ENCODE measurements around the gene AMPD2.
"Not testable (repeated sequence)": the region's sequence is repeated elsewhere in the genome, so short reads cannot be mapped to it uniquely, and the experiment has no call there.

AMPD2 gene

DNA sequence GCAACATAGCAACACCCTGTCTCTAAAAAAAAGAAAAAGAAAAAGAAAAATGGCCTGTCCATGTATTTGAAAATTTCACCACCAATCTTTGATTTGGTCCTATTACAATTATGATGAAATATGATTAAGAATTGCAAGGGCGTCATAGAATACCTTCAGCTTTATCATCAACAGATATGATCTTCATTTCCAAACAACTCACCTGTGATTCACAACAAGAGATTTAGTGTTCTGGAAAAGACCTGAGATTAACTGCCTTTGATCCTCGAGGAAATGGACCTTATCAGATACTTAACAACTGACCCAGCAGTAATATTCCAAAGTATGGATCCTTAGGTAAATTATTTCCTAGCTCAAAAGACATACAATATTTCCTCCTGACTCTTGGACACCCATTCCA is 32.8 kb downstream of the AMPD2 start:
- no peak for DNase-seq (ENCODE audit: low read depth)

GRCh38 chr1:109653306-109653705 is 33.7 kb downstream of the AMPD2 start:
- no peak for DNase-seq (ENCODE audit: low read depth)

DNA sequence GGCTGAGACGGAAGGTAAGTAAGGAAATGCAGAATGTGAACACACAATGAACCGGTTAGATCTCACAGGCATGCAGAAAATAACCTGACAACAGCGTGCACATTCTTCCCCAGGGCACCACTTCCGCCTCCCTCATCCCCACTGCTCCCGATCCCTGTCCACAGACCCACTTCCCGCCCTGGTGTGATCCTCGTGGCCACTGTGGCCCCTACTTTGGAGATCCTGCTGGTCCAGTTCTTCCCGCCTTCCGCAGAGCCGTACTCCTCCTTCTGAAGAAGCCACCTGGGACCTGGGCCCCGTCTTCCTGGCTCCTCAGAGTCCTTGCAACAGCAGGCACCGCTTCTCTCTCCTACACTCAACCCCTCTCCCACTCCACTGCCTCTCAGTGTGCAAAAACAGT is 34.9 kb downstream of the AMPD2 start:
- no peak for DNase-seq (ENCODE audit: low read depth)

- peak; percentile 47 for DNase-seq (ENCODE audit: low read depth)
Measured at GRCh38 chr1:109655615-109656519, 36.2 kb downstream of the AMPD2 start, which contains the start of gene GSTM4. GSTM4 (plus strand) TSS chr1:109656099; CDS start chr1:109656390, 291 bp downstream.

GRCh38 chr1:109657395-109657794 is 37.8 kb downstream of the AMPD2 start:
- DNase-seq (ENCODE audit: low read depth) = no peak

DNA sequence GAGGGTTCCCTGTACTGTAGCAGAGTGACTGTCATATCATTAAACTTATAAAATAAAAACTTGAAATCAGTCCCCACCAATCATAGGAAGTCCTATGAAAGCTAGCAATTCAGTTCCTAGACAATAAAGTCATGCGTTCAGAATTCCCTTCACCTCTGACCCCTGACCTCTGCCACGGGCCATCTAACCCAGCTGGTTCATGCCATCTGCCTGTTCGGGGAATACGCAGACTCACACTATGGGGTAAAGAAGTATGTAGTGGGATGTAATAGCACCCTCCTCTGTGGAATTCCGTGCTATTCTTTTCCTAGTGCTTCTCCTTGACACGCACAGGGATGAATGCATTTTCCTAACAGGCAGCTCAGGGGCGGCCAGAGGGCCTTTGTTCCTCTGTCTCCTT is 38.3 kb downstream of the AMPD2 start:
- no peak for DNase-seq (ENCODE audit: low read depth)

DNA sequence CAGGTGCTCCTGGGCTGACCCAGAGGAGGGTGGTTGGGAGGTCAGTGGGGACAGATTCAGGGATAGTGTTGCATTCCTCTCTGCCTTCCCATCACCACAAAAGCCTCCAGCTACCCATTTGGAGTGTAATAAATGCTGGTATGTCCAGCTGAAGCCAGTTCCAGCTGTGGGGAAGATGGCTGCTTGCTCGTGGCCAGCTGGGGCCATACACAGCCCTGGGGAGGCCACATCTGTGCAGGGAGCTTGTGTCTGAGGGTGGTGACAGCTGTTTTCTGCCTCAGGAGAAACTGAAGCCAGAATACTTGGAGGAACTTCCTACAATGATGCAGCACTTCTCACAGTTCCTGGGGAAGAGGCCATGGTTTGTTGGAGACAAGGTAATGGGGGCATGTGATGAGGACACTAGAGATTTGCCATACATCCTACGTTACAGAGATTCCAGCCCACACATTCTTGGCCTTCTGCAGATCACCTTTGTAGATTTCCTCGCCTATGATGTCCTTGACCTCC is 39.0 kb downstream of the AMPD2 start:
- DNase-seq (ENCODE audit: low read depth) = no peak

DNA sequence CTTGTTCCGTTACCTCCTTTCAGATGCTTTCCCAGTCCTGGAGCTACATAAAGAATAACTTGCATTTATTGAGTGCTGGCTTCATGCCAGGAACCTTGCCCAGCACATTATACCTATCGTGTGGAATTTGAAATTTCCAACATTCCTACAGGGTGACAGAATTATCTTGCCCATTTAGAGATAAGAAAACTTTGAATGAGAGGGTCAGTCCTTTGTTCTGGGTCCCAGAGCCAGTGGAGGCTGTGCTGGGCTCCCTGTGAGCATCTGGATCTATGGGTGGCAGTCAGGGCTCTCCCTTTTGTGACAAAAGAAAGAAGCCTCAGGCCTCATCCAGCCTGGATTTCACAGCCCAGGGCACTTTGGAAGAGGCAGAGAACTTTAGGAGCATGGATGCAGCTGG is 39.5 kb downstream of the AMPD2 start:
- no peak for DNase-seq (ENCODE audit: low read depth)

DNA sequence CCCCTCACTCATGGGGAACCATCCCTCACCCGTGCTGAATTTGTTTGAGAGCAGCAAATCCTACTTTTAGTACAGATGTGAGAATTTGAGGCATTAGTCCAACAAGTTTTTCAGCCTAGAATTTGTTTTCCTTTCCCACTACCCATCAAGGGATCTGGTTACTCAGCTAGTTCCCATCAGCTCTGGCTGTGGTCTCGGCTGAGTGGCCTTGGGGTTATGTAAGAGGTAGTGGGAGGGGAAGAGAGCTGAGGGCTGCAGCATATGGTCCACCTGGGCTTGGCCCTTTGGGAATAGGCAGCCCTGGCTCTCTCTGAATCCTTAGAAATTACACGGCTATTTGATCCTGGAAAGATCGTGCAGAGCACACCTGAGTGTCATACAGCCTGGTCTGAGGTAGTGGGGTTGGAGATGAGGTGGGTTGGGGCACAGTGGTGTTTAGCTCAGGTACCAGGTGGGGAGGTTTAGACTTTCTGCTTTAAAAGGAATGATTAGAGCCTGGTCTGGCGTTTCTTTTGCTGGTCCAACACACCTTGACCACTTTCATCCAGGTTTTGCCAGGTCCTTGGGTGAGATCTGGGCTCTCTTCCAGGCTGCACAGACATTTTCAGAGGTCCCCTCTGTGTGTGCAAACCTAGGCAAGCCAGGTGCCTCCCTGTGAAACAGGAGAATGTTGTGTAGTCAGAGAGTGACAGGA is 40.5 kb downstream of the AMPD2 start:
- no peak for DNase-seq (ENCODE audit: low read depth)

DNA sequence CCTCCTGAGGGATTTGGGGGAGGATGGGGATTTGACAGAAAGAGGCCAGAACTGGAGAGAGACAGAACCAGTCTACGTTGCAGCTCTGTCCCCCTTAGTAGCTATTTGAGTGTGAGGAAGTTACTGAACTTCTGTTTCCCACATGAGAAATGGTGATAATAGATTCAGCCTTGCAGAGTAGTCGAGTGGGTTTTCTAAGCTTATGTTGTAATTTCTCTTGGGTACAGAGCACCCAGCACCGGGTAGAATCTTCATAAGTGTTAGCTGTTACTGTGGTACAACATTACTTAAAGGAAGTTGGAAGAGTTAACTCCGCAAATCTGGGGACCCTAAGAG is 41.0 kb downstream of the AMPD2 start:
- DNase-seq (ENCODE audit: low read depth) = not testable (repeated sequence)

GRCh38 chr1:109661391-109661790 is 41.8 kb downstream of the AMPD2 start:
- no peak for DNase-seq (ENCODE audit: low read depth)

DNA sequence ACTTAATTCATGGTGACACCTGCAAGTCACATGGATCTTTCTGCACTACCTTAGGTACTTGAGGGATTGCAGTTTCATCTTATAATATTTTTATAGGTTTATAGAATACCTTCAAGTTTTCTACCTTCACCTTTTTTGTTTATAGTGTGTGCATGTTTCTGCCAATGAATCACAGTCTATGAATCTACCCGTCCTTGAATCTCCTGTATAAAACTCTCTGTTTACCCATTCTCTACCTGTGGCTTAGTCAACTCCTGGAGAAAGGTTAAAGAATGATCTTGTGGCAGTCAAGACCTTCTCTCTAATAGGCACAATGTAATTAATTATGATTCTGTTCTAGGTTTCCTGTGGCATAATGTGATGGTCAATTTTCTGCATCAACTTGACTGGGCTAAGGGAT is 45.0 kb downstream of the AMPD2 start:
- no peak for DNase-seq (ENCODE audit: low read depth)

DNA sequence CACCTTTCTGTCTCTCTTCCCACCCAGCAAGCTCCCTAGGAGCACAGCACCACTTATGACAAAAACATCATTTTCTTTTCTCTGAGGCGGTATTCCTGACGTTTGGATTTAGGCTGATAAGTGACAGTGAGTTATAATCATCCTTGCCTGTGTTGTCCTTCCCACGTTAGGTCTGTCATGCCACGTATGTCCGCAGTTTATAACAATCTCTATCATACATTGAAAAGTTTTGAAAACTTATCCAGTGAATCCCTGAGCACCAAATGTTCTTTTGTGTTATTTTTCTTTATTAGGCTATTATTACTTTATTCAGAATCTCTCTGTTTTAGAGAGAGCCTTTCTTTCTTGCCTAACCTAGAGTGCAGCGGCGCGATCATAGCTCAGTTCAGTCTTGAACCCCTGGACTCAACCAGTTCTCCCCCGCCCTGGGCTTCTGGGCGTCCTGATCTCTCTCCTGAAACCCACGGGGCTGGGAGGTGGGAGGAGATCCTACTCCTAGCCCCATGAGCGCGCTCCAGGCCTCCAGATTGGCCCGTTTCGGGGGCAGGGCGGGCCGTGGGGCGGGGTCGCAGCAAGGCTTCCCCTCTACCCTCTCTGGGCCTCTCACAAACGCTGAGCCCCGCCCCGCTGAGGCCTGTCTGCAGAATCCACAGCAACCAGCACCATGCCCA is 48.0 kb downstream of the AMPD2 start, which contains the start of gene GSTM2:
Gene GSTM2 (plus strand): TSS at position 606 of the 671 bp plus-strand sequence. CDS start 59 bp downstream, at position 665.
- DNase-seq (ENCODE audit: low read depth) = peak; percentile 50

DNA sequence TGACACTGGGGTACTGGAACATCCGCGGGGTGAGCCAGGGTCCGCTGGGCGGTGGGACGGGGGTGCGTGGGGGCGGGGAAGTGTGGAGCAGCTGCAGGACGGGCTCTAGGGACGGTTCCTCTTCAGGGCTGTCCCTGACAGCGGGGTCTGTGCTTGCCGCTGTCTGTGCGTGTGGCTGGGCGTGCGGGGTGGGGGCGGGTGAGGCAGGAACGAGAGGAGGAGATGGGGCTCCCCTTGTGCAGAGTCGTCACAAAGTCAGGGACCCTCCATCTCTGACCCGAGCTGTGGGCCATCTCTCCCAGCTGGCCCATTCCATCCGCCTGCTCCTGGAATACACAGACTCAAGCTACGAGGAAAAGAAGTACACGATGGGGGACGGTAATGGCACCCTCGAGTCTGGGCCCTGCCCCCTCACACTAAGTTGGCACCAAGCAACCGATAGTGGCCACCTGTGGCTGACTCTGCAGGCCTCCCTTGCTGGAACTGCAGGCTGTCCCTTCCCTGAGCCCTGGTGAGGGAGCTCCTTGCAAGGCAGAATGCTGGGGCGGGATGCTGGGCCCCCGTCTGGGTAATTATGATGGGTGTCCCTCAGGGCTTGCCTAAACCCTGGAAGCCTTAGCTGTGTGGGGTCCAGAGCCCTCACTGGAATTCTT is 48.6 kb downstream of the AMPD2 start:
- no peak for DNase-seq (ENCODE audit: low read depth)

GRCh38 chr1:109669246-109669948 is 49.8 kb downstream of the AMPD2 start:
- no peak for DNase-seq (ENCODE audit: low read depth)

GRCh38 chr1:109669949-109670302 is 50.3 kb downstream of the AMPD2 start:
- not testable (repeated sequence) for DNase-seq (ENCODE audit: low read depth)

GRCh38 chr1:109671067-109671466 is 51.4 kb downstream of the AMPD2 start:
- no peak for DNase-seq (ENCODE audit: low read depth)

GRCh38 chr1:109673861-109674260 is 54.2 kb downstream of the AMPD2 start:
- DNase-seq (ENCODE audit: low read depth) = not testable (repeated sequence)

- not testable (repeated sequence) for DNase-seq (ENCODE audit: low read depth)
Measured at GRCh38 chr1:109676683-109677381, 57.2 kb downstream of the AMPD2 start.

DNA sequence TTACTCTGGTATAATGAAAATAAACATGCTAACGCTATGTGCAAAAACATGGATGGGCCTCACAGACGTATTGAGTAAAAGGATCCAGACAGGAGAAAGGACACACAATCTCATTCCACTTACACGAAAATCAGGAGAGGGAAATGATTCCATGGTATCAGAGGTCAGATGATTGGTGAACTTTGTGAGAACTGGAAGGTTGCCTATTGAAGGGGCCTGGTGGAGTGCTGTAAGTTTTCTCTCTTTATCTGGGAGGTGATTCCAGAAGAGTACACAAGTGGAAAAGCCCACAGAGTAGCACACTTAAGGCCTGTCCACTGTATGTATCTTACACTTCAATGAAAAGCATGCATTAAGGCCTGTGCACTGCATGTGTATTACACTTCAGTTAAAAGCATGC is 57.8 kb downstream of the AMPD2 start:
- no peak for DNase-seq (ENCODE audit: low read depth)

DNA sequence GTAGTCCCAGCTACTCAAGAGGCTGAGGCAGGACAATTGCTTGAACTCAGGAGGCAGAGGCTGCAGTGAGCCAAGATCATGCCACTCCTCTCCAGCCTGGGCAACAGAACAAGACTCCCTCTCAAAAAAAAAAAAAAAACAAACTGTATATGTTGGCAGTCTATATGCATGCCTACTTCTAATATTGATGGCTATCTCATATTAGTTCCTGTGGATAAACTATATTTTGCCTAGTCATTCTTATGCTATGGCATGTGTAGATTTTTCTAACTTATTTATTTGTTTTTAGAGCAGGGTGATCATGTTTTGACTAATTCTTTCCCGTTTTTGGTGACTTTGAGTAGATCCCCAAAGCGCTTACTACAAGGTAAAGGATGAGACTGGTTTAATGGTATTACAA is 59.0 kb downstream of the AMPD2 start:
- DNase-seq (ENCODE audit: low read depth) = not testable (repeated sequence)

All from activated gamma-delta T cell treated with anti-CD3 and anti-CD28 coated beads, Interleukin-2, amount 50 U/mL, for 16 hours (primary cell).